T-helper 2 cell (primary cell): ENCODE measurements around the gene OSGIN1.

Experiments used
- DNase-seq, 5 experiments: peaks; one replicate each; pipeline versions ENCODE4 v3.0.0 to v3.0.0-alpha.2; 2012 to 2022
- total RNA-seq, 2 donors: gene quantifications; one replicate each; lab custom pipeline; 2026; lab: John Stamatoyannopoulos, UW

OSGIN1 gene, protein sequence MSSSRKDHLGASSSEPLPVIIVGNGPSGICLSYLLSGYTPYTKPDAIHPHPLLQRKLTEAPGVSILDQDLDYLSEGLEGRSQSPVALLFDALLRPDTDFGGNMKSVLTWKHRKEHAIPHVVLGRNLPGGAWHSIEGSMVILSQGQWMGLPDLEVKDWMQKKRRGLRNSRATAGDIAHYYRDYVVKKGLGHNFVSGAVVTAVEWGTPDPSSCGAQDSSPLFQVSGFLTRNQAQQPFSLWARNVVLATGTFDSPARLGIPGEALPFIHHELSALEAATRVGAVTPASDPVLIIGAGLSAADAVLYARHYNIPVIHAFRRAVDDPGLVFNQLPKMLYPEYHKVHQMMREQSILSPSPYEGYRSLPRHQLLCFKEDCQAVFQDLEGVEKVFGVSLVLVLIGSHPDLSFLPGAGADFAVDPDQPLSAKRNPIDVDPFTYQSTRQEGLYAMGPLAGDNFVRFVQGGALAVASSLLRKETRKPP
- total RNA-seq = 1.6 reads per million in 2 donors

DNA sequence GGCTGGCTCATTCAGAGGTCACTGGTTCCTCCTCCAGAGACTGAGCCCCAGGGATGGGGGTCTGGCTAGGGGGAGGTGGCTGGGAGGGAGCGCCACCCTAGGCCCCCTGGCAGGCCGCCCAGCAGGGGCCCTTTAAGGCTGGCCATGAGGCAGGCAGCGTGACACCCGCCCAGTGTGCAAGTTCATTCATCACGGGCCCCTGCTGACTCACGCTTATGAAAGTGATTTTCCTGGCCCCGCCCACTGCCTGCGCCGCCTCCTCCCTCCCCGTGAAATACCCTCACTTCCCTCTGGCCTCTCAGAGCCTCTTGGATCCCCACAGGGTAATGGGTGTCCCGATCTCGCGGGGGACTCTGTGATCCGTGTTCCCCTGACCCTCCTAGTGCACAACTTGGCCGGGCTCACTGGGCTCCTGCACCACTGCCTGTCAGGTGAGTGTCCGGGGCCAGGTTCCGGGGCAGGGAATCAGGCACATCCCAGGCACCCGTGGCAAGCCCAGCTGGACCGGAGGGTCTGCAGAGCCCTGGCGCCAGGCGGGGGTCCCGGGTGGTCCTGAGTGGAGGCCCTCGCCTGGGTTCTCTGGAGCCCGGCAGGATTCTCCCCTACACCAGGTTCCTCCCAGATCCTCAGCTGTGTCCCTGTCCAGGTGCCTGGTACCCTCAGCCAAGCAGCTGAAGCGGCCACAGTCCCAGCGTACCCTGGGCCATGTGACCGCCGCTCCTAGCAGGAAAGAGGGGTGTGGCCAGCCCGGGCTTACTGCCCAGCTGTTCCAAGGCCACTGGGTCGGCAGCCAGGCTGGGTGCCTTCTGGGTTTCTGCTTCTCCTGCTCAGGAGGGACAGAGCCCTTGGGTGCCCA, at the start of gene OSGIN1:
TSS of gene OSGIN1 (plus strand) at position 301 of the 856 bp plus-strand sequence. CDS start 4,432 bp downstream, outside the sequence.
- DNase-seq = peak in 4 of 5 experiments; percentile 7 to 78 (median 44)

DNA sequence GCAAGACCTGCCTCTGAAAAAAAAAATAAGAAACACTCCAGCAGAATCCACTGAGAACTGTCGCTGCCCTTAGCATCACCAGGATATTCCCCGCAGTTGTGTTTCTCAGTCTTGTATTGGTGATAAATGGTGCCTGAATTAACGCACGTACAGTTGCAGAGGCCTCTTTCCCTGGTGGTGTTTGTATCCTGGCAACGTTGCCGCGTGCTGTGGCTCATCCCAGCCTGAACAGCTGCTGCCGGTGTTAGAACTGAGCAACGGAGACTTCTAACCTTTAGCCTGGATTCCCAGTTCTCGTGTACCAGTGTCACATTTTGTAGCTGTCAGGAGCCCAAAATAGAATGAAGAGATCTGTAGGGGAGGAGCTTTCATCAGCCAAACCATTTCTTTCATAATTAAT, 49.3 kb upstream of the OSGIN1 start:
- no peak for DNase-seq

DNA sequence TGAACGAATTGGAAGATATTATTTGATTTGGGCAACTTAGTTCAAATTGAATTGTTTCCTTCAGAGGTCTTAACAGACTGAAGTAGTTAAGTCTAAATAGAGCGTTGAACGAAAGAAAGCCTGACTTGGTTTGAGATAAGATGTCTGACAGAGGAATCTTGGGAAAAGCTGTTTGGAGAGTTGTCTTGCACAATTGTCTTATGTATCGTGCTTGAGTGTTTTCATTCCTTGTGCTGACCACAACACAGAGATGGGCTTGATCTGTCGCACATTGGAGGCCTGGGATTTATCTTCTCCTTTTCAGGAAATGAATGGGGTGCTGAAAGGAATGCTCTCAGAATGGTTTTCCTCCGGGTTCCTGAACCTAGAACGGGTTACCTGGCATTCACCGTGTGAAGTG, 46.4 kb upstream of the OSGIN1 start:
- DNase-seq = no peak

DNA sequence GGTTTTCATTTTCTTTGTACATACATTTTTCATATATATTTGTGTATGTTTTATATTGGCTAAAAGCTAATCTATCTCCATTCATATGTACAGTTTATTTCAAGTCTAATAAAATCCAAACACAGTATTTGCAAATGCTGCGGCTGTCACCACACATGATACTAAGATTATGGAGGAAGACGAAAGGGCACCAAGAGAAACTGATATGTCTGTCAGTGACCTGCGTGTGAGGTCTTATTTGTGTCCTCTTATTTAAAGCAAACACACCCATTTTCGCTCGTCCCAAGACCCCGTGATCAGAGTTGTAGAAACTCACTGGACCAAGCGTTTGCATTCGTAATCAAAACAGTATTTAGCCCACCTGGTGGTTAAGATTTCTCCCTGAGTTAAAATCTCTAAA, 45.9 kb upstream of the OSGIN1 start:
- DNase-seq = no peak

DNA sequence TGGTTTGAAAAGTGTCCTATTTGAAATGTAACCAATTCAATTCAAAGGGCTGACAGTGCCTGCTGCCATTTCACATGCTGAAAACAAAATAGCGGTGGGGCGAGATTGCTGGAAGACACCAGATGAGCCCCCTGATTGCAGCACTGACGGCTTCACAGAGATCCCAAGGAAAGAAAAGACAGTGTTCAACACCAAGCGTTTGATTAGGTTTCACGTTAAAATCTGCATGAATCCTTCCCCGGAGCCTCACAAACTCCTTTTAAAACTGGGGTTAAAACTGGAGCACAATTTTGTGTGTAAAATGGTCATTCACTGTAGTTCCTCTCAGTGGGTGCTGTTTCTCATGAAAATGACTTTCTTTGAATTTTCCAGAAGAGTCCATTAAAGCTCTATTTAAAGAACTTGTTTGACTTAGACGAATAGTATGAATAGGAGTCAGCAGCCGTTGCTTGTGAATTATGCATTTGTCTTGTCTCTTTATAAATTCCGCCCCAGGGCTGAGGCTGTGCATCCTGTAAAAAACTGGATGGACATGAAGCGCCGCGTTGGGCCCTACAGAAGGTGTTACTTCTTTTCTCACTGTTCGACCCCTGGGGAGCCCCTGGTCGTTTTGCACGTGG, 45.3 kb upstream of the OSGIN1 start:
- no peak for DNase-seq

DNA sequence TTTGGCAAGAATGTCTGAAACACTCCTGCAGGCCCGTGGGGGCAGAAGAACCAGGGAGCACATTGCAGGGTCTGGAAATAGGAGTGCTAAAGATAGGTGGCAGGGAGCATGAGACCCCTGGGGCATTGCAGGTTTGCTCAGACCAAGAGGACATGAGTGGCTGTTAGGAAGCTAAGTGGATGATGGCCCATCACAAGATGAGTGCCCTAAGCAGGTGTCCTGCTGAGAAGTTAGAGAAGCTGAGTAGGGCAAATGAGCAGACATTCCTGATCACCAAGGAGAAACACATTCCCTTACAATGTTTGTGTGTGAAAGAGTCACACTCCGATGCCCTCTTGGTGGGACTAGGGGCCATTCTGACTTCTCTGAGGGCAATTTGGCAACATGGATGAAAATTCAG, 44.2 kb upstream of the OSGIN1 start:
- no peak for DNase-seq

DNA sequence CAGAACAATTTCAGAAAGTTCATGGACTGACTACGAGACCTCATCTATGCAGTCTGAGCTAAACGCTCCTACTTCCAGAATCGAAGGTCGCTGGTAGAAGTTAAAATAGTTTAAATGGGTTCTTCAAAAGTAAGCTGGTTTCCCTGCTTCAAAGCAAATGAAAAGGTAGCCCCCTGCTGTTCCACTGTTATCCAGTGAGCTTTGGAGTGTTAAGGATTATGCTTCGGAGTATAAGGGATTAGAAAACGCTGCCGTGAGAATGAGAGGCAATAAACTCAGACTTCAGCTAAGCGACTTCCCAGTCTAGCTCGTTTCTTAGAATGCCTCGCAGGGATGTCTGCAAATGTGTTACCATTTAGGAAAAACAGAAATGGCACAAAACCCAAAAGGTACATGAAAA, 41.8 kb upstream of the OSGIN1 start:
- DNase-seq = no peak

DNA sequence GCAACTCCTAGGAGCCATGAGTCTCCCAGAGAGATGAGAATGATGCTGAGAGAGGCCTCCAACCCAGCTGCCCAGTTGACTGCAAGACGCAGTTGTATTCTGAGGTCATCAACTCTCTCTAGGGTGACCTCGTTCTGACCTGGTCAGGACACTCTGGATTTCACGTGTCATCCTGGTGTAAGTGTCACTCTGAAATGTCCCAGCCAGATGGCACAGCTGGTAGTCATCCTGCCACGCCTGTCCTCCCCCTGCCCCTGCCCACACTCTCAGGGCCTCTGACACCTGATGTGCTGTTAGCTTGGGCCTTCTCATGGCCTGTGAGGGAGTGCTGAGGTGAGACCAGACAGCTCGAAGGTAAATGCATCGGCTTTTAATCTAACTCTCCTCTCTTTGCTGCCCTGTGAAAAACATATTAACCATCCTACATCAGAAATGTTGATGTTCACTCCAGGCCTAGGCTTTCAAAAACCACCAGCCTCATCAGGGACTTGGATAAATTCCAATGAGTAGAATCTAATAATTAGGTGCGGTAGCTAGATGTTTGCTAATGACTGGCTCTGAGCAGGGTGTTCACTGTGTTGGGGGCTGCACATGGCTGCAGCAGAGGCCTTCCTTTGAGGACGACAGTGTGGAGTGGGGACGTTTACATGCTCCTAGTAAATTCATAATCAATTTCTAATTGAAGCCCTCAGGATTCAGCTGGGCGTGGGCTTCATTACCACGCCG, 40.4 kb upstream of the OSGIN1 start:
- DNase-seq = no peak

DNA sequence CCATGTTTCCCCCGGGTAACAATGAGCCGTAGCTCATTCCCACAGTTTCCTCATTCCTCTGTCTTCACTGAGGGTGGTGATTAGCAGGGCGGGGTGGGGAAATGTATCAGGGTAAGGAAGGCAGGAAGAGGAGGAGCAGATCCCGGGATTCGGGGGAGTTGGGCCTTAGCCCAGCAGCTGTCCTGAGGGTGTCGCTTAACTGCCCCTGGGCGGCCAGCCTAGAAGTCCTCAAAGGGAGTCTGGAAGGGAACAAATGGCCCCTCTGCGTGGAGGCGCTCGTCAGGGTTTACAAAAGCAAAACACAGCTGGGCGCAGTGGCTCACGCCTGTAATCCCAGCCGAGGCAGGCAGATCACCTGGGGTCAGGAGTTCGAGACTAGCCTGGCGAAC, 39.8 kb upstream of the OSGIN1 start:
- no peak for DNase-seq

DNA sequence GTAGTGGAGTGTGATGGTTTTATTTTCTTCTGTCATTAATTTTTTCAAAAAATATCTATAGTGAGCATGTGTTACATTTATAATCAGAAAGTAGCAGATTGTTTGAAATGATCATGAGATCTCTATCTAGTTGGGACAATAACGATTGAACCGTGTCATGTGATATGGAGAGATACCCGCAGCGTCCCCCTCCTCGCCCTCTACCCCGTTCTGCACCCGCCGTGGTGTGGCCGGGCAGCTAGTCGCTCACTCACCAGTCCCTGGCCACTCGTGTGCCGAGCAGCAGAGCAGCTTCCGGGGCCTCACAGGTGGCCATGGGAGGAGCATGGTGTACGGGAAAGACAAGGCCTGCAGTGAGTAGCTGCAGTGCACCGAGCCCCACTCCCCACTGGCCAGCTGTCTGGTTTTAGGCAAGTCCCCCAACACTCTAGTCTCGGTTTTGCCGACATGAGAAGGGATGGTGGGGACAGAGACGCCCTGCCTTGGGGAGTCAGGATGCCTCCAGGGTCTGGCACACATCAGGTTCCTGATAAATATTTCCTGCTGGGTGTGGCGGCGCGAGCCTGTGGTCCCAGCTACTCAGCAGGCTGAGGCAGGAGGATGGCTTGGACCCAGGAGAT, 38.8 kb upstream of the OSGIN1 start:
- no peak for DNase-seq

DNA sequence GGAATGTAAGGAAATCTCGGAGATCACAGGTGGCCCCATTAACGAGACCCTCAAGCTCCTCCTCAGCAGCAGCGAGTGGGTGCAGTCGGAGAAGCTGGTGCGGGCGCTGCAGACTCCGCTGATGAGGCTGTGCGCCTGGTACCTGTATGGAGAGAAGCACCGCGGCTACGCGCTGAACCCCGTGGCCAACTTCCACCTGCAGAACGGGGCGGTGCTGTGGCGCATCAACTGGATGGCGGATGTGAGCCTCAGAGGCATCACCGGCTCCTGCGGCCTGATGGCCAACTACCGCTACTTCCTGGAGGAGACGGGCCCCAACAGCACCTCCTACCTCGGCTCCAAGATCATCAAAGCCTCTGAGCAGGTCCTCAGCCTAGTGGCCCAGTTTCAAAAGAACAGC, 38.0 kb upstream of the OSGIN1 start:
- no peak for DNase-seq

DNA sequence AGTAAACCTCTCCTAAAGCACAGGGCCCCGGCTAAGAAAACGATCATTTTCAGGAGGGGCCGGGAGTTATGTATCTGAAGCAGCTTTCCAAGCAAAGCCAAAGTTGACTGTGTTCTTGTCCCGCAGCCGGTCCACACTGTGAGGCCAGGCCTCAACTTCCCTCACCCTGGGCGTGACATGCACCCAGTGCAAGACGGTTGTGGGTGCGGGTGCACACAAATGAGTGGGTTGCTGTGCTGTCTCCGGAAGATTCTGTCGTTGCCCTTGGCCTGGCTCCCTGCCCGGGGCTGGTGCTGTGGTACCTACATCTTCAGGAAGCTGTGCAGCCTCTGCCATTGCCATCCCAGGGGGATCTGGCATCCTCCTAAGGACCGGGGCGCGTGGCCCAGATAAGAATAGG, 37.5 kb upstream of the OSGIN1 start:
- no peak for DNase-seq

DNA sequence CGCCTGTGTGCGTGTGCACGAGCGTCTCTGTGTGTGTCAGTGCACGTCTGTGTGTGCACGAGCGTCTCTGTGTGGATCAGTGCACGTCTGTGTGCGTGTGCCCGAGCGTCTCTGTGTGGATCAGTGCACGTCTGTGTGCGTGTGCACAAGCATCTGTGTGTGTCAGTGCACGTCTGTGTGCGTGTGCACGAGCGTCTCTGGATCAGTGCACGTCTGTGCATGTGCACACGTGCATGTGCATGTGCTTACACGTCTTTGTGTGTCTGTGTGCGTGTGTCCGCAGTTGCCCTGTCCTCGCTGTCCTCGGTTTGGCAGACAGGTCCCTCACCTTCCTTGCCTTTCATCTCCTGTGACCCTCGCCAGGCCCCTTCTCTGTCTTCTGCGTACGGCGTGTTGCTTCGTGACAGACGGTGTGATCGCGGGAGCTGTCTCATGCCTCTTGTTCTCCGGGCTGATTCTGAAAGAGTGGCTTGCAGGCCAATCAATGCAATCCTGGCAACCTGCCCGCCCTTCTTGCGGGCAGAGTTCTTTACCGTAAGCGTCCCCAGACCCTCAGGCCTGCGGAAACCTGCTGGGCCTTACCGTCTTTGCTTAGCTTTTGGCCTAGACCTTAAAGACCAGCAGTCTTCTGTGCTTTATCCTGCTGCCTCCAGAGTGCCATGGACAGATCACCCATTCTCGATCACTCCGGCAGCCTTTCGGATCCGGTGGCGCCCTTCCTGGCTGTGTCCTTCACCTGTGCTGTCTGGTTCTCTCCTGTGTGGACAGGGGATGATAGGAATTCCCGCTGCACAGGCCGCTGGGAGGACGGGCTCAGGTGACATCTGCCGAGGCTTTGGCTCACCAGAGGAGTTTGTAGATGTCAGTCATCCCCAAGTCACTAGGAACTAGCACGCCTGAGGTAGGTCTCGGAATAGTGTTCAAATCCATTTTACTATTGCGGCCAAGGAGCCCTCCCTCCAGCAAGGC, 35.6 kb upstream of the OSGIN1 start:
- no peak for DNase-seq

DNA sequence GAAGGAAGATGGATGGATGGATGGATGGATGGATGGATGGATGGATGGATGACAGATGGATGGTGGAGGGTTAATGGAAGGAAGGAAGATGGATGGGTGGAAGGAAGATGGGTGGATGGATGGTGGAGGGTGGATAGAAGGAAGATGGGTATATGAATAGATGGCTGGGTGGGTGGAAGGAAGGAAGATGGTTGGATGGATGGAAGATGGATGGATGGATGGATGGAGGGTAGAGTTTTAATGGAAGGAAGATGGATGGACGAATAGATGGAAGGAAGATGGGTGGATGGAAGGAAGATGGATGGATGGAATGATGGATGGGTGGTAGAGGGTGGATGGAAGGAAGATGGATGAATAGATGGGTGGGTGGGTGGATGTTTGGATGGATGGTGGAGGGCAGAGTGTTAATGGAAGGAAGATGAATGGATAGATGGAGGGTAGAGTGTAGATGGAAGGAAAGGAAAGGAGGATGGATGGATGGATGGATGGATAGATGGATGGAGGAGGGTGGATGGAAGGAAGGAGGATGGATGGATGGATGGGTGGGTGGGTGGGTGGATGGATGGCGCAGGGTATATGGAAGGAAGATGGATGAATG, 32.0 kb upstream of the OSGIN1 start:
- DNase-seq = no peak

DNA sequence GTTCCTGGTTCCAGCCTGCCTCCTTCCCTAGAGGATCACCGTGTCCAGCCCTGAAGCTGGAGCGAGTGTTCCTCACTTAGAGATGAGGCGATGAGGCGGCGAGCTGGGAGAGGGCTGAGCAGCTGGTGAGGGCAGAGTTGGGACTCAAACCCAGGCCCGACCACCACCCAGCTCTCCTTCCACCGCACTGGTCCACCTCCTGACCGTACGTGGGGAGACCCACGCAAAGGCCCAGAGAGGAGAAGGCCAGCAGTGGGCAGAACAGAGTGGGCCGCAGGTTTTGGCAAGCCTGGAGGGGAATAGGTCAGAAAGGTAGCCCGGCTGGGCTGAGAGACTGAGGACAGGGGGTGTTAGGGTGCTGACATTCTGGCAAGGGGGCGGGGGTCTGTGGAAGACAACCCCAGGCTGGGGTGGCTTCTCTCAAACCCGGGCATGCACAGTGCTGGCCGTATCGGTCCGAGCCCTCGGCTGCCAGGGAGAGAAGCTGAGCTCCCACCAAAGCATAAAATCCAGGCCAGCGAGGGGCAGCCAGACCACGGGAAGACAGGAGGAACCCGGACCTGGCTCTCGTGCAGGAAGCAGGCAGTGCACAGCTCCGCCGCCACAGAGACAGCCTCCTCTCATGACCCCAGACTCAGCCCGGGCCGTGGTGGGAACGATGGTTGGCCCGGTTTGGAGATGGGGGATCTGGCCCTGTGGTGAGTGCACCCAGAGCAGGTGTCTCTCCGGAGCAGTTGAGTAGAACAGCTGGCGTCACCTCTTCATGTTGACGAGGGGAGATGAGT, 29.3 kb upstream of the OSGIN1 start:
- DNase-seq = no peak

DNA sequence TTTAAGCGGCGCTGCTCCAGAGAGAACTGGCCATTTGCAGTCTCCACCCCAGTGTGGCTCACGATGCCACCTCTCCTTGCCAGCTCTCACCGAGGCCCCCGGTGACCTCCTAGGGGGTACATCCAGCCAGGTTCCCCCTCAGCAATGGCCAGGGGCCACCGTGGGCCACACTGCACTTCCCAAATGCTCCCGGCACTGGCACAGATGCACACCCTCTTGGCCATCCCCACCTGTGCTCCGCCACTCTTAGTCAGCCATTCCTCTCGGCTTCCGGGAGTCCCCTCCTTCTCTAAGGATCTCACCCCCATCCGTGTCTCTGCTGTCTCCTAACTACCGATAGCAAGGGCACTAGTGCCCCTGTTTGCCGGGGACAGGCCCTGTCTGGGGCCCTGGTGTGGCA, 28.4 kb upstream of the OSGIN1 start:
- DNase-seq = no peak

DNA sequence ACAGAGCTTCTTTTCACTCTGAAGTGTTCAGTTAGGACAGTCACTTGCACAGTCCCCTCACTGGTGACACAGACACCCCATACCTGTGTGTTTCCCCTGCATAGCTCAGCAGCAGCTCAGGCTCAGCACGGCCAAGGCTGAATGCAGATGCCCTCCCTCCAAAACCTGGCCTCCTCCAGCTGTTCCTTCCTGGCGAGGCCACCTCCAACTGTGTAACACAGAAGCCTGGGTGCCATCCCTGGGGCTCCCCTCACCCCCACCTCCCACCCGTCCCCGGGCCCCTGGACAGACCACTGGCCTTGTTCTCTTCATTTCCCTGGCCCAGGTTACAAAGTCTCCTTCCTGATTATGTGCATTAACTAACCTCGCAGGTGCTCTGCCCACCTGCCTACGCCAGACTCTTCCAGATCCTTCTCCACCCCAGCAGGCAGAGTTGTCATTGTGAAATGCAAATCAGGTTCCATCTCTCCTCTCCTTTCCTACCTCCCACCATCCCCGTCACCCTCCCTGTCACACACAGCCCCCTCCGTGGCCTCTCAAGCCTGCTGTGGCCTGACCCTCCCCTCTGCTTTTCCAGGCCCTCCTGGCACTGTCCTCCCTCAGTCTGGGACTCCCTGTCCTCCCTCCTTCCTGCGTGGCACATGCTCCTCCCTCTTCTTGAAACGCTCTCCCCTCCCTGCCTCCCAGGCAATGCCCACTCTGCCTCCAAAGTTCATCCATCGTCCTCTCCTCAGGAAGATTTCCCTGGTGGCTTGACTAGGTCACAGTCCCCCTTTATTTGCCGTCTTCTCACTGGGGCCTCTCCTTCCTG, 27.7 kb upstream of the OSGIN1 start:
- DNase-seq = no peak

DNA sequence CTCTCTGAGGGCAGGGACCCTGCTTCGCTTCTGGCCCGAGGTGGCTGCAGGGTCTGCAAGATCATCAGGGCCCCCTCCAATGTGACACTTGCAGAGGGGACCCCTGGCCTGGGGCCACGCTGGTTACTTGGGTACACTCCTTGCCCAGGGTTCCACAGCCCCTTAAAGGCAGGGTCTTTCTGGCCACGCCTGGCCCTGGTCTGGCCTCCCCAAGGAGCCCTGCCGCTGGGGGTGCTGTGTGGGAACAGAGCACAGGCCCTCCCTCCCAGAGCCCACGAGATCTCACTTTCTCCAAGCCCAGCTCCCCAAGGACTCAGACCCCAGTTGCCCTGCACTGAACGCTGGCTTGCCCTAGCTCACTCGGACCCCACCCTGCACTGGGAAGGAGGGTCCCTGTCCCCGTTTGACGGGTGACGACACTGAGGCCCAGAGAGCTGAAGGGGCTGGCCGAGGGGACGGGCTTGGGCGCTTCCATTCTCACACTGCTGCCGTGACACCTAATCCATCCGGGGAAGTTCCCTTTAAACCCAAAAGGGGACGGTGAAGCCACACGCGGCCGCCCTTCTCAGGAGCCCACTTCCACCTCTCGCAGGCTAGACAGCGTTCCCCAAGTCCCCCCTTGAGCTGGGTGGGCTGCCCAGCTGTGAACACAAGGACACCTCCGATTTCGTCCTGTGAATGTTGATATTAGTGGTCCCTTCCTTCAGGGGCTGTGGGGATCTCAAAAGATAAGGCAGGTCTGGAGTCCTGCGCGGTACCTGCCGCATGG, 26.9 kb upstream of the OSGIN1 start:
- DNase-seq = no peak
